ENCODE measurements around the gene APLNR. TPM values are rescaled to one million over a fixed set of nuclear protein-coding genes. Genes with fewer than 3 reads are reported as not detected.

Gene APLNR
- total and polyA plus RNA-seq, 2 of the 4 experiments (the other 2 are of a cell fraction), result not detected

DNA sequence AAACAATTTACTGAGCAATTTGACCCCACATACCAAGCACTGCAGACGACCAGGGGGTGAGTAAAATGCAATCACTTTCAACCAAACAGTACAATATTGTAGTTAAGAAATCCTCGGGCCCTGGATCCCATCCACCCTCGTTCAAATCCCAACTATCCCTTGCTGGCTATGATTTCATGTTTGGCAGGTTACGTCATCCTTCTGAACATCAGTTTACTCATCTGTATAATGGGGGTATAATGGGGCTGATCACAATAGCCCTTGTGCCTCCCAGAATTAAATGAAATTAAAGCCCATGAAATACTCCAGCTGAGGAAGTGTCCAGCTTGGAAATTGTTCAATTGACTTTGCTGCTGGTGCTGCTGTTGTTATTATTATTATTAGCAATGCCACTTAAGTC, 20.6 kb downstream of the APLNR start:
- H3K27me3 ChIP-seq (ENCODE audit: control insufficient read depth, insufficient read depth, low read length), result no peaks in the 10 kb centered on the region
- H3K9ac ChIP-seq (ENCODE audit: low read depth, low read length), result no peak overlapping the region
- H4K5ac ChIP-seq (ENCODE audit: low read depth, low read length), result no peak overlapping the region
- no TSS peak for BruUV-seq (replicated peaks)
- WGBS, 2 experiments (ENCODE audit: extremely low coverage in 2 of 2, insufficient read length in 1 of 2), result no CpG with 5 or more reads among the region's 4 CpGs
- intact Hi-C loops (cut with micrococcal nuclease), result no loop called here
- H2BK5ac ChIP-seq (ENCODE audit: low read depth, low read length, poor library complexity, severe bottlenecking), result no peak overlapping the region
- no peak overlapping the region for H2BK120ac ChIP-seq (ENCODE audit: low read depth, low read length)
- no peak overlapping the region for H4K8ac ChIP-seq (ENCODE audit: low read depth in 2 of 2, low read length in 2 of 2)
- H3K4me1 ChIP-seq (ENCODE audit: control insufficient read depth, insufficient read depth, low read length), result peaks cover 16% of the 10 kb centered on the region
- H3K9me3 ChIP-seq (ENCODE audit: control insufficient read depth, insufficient read depth, low read length), result no peaks in the 10 kb centered on the region
- DNase-seq, result no peak
- no peak overlapping the region for H3K14ac ChIP-seq (replicated peaks; ENCODE audit: low read depth, low read length)
- no peak overlapping the region for H2AK5ac ChIP-seq (ENCODE audit: low read depth, low read length)
- no peak overlapping the region for H3K27ac ChIP-seq (ENCODE audit: insufficient read depth, low read length)
- TF ChIP-seq RAD21 (IDR thresholded peaks at IDR 0.05; ENCODE audit: low read length) (no peak), RCOR1 (IDR thresholded peaks at IDR 0.05; ENCODE audit: insufficient replicate concordance, low read length) (no peak)
- no peak overlapping the region for H2BK15ac ChIP-seq (ENCODE audit: low read depth, low read length)
- no peak overlapping the region for H3K4me2 ChIP-seq (ENCODE audit: low read depth, low read length)
- H2AK9ac ChIP-seq (replicated peaks; ENCODE audit: low read depth, low read length, poor library complexity), result no peak overlapping the region
- H3K36me3 ChIP-seq (ENCODE audit: control insufficient read depth, insufficient read depth, low read length), result no peaks in the 10 kb centered on the region
- H4K20me1 ChIP-seq (ENCODE audit: insufficient read depth, low read length), result no peaks in the 10 kb centered on the region
- no peak overlapping the region for H3K4me3 ChIP-seq (ENCODE audit: insufficient read depth, low read depth, low read length)
- ATAC-seq (ENCODE audit: low read depth), result no peak
- H3K18ac ChIP-seq (ENCODE audit: low read depth, low read length), result no peak overlapping the region
- no peak overlapping the region for H3K23ac ChIP-seq (ENCODE audit: low read depth, low read length)
- POLR2A ChIA-PET (ENCODE audit: unreplicated experiment), result no interaction called here
- no peak overlapping the region for H4K91ac ChIP-seq (ENCODE audit: insufficient read depth, low read depth, low read length)
- in situ Hi-C loops (cut with MboI; ENCODE audit: low sequenced_read_pairs), result no loop called here
- 0 out of 2 replicates have a peak overlapping the region, but pooled peaks have one; percentile 21 for H2BK20ac ChIP-seq (ENCODE audit: low read depth, low read length)
- H3K79me1 ChIP-seq (ENCODE audit: low read depth in 1 of 2, low read length in 2 of 2), result no peaks in the 10 kb centered on the region
- H3K9me1 ChIP-seq (ENCODE audit: insufficient read depth, low read length), result peaks cover 17% of the 10 kb centered on the region
- dilution Hi-C loops (cut with HindIII; ENCODE audit: low sequenced_read_pairs, unreplicated experiment), result no loop called here
- no peak overlapping the region for H3K56ac ChIP-seq (ENCODE audit: extremely low read depth, insufficient read depth, low read length)
- no peak overlapping the region for H2AFZ ChIP-seq (replicated peaks; ENCODE audit: low read length, poor library complexity)
- no peak overlapping the region for H3K4ac ChIP-seq (ENCODE audit: low read depth, low read length)
- CTCF ChIA-PET, result no interaction called here

Data from IMR-90 (cell line).